Measurements from ENCODE around the gene DHX8.
A peak's percentile ranks its signal among the peaks of the same experiment; 100 is the strongest.

The DHX8 gene

DNA sequence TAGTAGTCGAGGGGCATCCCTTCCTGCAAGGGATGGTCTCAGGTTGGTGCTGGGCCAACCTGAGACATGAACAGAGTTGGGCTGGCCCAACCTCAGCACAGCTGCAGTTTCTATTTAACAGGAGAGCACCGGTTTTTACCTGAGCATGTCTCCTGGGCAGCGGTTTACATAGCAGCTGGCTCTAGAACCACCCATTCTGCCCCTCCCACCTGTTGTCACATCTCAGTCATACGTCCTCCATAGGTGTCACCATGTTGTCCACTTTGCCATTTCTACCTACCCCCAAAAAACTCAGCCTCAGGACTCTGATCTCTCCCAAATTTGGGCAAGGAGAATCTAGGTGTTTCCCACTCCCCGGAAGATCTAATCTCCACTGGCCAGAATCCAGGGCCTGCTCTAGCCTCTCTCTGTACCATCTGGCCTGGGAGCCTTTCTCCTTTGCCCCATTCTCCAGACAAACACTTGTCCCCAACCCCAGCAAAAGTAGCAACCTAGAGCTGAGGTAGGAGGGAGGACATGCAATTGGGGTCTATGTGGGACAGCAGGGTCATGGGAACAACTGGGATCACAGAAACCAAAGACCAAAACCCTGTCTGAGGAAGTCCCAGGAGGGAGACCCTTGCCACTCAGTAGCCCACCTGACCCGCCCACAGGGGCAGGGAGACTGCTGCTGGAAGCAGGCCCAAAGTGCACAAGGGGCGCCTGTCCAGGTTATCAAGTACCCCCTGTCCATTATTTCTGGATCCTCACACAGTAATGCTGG, 43.3 kb downstream of the DHX8 start:
- peaks cover 32% of the 10 kb centered on the region for H3K36me3 ChIP-seq (replicated peaks)
- in situ Hi-C loops (cut with HindIII; ENCODE audit: low pct_ligation_motif_present, low sequenced_read_pairs) = no loop called here
- TF ChIP-seq, protein P1, sequence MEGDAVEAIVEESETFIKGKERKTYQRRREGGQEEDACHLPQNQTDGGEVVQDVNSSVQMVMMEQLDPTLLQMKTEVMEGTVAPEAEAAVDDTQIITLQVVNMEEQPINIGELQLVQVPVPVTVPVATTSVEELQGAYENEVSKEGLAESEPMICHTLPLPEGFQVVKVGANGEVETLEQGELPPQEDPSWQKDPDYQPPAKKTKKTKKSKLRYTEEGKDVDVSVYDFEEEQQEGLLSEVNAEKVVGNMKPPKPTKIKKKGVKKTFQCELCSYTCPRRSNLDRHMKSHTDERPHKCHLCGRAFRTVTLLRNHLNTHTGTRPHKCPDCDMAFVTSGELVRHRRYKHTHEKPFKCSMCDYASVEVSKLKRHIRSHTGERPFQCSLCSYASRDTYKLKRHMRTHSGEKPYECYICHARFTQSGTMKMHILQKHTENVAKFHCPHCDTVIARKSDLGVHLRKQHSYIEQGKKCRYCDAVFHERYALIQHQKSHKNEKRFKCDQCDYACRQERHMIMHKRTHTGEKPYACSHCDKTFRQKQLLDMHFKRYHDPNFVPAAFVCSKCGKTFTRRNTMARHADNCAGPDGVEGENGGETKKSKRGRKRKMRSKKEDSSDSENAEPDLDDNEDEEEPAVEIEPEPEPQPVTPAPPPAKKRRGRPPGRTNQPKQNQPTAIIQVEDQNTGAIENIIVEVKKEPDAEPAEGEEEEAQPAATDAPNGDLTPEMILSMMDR (IDR thresholded peaks at IDR 0.05; ENCODE audit: low read depth, low read length, missing control alignments) = no peak

DNA sequence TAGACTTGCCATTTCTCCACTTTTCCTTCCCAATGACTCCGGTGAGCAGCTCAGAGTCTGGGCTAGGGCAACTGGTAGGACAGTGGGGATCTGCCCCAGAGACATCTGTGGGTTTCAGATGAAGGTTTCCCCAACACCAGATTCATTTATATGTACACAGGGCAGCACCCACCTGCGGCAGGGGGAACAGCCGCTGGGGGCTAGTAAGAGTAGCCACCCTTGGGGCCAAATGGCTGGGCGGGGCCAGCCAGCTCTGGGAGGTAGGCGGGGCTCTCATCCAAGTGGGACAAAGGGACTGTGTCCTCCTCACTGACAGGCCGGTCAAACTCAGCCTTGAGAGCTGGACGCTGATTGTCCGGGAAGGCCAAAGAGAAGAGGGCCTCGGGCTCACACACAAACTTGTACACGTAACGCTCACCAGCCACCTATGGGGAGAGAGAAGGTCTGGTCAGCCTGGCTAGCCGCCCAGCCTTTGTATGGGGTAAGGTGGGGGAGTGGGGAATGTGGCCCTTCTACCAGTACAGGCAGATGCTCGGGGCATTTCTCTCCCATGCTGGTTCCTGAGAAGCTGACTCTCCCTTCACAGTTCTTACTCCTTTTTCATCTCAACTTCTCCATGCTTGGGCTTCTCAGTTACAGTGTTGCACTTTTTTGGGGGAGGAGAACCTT, 44.7 kb downstream of the DHX8 start:
- Histone ChIP-seq H3K27me3 (replicated peaks) (no peaks in the 10 kb centered on the region), H3K36me3 (replicated peaks) (peaks cover 27% of the 10 kb centered on the region), H3K4me3 (ENCODE audit: low read depth, low read length) (no peak overlapping the region), H3K27ac (no peak overlapping the region)
- DNase-seq = no peak
- TF ChIP-seq, protein P1 (IDR thresholded peaks at IDR 0.05; ENCODE audit: low read depth, low read length, missing control alignments) = no peak
- in situ Hi-C loops (cut with HindIII; ENCODE audit: low pct_ligation_motif_present, low sequenced_read_pairs) = no loop called here

More for the DNA sequence above, 43.3 kb downstream of the DHX8 start:
- Histone ChIP-seq H3K27ac (no peak overlapping the region), H3K4me3 (ENCODE audit: low read depth, low read length) (no peak overlapping the region), H3K27me3 (replicated peaks) (no peaks in the 10 kb centered on the region)
- no peak for DNase-seq

DNA sequence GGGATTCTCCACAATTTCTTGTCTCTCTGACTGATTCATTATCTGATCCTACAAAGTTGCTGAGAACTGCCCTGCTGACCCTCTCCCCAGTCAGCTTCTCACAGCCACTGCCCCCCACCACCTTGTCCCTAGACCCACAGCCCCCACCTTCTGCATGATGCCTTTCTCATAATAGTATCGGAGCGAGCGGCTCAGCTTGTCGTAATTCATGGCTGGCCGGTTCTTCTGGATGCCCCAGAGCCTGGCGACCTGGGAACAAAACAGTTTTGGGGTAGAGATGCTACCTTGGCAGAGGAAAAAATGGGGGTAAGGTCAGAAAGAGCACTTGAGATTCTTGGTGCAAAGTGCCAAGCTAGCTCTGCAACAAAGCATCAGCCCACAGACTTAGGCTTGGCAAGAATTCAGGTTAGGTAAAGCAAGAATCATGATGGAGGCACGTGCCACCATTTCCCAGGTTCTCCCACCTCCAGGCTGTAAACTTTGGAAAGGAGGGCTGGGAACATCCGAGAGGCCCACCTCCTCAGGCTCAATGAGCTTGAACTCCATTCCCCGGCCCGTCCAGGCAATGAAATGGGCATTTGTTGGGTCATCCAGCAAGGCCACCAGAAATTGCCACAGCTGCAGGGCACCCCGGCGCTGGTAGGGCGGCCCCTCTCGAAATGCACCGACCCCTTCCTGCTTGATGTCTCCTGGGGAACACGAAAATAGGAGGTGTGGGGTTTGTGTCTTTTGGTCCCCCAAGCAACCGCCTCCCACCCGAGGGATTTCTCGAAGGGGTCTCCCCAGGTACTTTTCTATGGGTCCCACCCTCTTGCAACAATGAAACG, 45.4 kb downstream of the DHX8 start:
- Histone ChIP-seq H3K27ac (no peak overlapping the region), H3K36me3 (replicated peaks) (peaks cover 19% of the 10 kb centered on the region)
- DNase-seq = no peak

DNA sequence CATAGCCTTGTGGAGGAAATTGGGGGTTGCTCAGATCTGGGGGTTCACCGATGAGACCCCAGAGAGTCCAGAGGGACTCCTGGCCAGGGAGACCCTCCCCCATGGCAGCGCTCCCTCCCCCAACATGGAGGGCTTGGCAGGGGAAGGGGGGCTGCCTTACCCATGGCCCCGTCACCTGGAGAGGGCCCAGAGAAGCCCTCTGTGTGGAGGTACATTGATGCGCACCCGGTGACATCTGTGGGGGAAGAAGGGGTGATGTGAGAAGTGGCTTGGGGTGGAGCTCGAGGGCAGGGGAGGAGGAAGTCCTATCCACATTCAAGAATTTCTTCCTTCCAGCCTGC, 46.1 kb downstream of the DHX8 start:
- peaks cover 17% of the 10 kb centered on the region for H3K36me3 ChIP-seq (replicated peaks)
- H3K27me3 ChIP-seq (replicated peaks) = no peaks in the 10 kb centered on the region
- no peak overlapping the region for H3K4me3 ChIP-seq (ENCODE audit: low read depth, low read length)

More for the DNA sequence above, 45.4 kb downstream of the DHX8 start:
- Histone ChIP-seq H3K27me3 (replicated peaks) (no peaks in the 10 kb centered on the region), H3K4me3 (ENCODE audit: low read depth, low read length) (no peak overlapping the region)
- in situ Hi-C loops (cut with HindIII; ENCODE audit: low pct_ligation_motif_present, low sequenced_read_pairs) = no loop called here
- TF ChIP-seq, protein P1 (IDR thresholded peaks at IDR 0.05; ENCODE audit: low read depth, low read length, missing control alignments) = no peak

DNA sequence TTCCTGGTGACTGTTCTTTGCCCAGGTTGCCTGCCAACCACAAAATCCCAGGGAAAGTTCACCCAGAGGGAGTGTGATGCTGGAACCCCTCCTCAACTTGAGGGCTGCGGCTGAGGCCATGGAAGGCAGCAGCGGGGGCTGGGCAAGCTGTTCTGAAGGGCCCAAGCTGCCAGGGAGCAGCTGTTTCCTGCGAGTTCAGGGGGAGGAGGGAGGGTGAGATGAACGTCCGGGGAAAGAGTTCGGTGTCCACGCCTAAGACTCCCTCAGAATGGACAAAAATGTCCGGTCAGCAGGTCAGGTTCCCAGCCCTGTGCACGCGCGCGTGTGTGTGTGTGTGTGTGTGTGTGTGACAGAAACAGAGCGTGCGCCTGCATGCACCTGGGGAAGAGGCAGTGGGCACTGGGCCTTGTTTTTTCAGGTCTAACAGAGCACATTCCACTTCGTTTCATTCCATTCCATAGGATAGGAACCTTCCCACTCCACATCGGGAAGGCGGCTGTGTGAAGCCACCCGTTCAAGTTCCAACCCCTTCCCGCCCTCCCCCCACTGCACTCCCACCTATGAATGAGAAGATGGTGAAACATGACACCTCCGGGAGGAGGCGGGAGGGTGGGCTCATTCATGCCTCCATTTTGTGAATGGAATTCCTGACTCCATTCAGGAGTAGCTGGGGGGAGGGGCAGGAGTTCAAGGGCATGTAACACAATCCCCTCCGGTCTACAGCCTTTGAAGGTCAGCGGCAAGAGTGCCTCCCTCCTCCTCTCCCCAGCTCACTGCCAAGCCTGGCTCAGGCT, 46.7 kb downstream of the DHX8 start:
- Histone ChIP-seq H3K27ac (peak overlapping the region; percentile 45), H3K36me3 (replicated peaks) (peaks cover 14% of the 10 kb centered on the region)

More for the DNA sequence above, 46.1 kb downstream of the DHX8 start:
- in situ Hi-C loops (cut with HindIII; ENCODE audit: low pct_ligation_motif_present, low sequenced_read_pairs) = no loop called here
- DNase-seq = no peak
- peak overlapping the region; percentile 45 for H3K27ac ChIP-seq
- TF ChIP-seq, protein P1 (IDR thresholded peaks at IDR 0.05; ENCODE audit: low read depth, low read length, missing control alignments) = no peak

More for the DNA sequence above, 46.7 kb downstream of the DHX8 start:
- Histone ChIP-seq H3K27me3 (replicated peaks) (no peaks in the 10 kb centered on the region), H3K4me3 (ENCODE audit: low read depth, low read length) (peak overlapping the region; percentile 30)
- peak; percentile 74 for DNase-seq
- in situ Hi-C loops (cut with HindIII; ENCODE audit: low pct_ligation_motif_present, low sequenced_read_pairs) = no loop called here
- TF ChIP-seq, protein P1 (IDR thresholded peaks at IDR 0.05; ENCODE audit: low read depth, low read length, missing control alignments) = no peak
